Upper lobe of right lung (tissue), 1 donor: Measurements from ENCODE around the gene SULT1C2. TPM values are rescaled to one million over a fixed set of nuclear protein-coding genes. Genes with fewer than 3 reads are reported as not detected.

ENCODE experiments used
- ATAC-seq: fragments of 200-7000 bp; cut with Tn5 transposase; one replicate; pipeline ENCODE4 v1.9.1; 2020; ENCODE audit warnings: mild to moderate bottlenecking, moderate library complexity
- DNase-seq: peaks from one replicate; pipeline ENCODE4 v3.0.0-alpha.2; 2020
- H3K27ac ChIP-seq: fragments of 200-600 bp; one replicate; pipeline ENCODE4 v1.8.0; 2022
- H3K27me3 ChIP-seq: fragments of 200-600 bp; one replicate; pipeline ENCODE4 v1.8.0; 2022; ENCODE audit warnings: mild to moderate bottlenecking
- H3K36me3 ChIP-seq: fragments of 200-600 bp; one replicate; pipeline ENCODE4 v1.8.0; 2022
- H3K4me1 ChIP-seq: fragments of 200-600 bp; one replicate; pipeline ENCODE4 v1.8.0; 2022
- H3K4me3 ChIP-seq: fragments of 200-600 bp; one replicate; pipeline ENCODE4 v1.8.0; 2022; ENCODE audit warnings: mild to moderate bottlenecking
- H3K9me3 ChIP-seq: fragments of 200-600 bp; one replicate; pipeline ENCODE4 v1.8.0; 2022
- intact Hi-C: fragments of 100-400 bp; cut with DNase I; formaldehyde crosslinking; loops from one replicate; pipeline ENCODE4 v1.11.0; 2022
- total RNA-seq: library from RNA; stranded (reverse); fragmentation: NEBNext Ultra II Directional; extraction: Animal tissue kit (Norgen Biotek cat#: 25700); gene quantifications from one replicate; pipeline ENCODE4 v1.2.1, GENCODE V29; 2021
- TF ChIP-seq, protein P1 (sequence below): fragments of 200-600 bp; IDR thresholded peaks from one replicate; pipeline ENCODE4 v1.8.0; 2022; ENCODE audit warnings: antibody characterized with exemption
- donor health status: DM: no; HTN: yes; CAD: no; lungs with severe emphysema.

Gene SULT1C2
- total RNA-seq, 1 donor from 2014 or later = 5.8 TPM

DNA sequence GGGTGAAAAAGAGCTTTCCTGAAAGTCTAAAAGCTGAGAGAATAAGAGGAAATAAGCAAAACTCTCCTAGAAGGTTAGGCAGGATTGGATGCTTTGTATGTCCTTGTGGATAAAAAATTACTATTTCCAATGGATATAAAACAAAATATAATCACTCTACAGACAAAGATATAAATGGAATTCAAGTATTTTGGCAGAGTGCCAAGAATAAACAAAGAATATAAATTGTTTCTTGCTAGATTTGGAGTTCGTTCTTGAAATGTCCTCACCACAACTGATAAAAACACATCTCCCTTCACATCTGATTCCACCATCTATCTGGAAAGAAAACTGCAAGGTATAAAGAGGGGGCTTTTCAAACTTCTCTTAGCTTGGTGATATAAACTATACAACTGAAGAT is 35.6 kb upstream of the SULT1C2 start:
- Histone ChIP-seq H3K27ac (no peak overlapping the region), H3K4me1 (no peaks in the 10 kb centered on the region), H3K27me3 (no peaks in the 10 kb centered on the region), H3K4me3 (no peak overlapping the region), H3K9me3 (no peaks in the 10 kb centered on the region), H3K36me3 (no peaks in the 10 kb centered on the region)
- DNase-seq (no peak), ATAC-seq (no peak)
- TF ChIP-seq, protein P1, sequence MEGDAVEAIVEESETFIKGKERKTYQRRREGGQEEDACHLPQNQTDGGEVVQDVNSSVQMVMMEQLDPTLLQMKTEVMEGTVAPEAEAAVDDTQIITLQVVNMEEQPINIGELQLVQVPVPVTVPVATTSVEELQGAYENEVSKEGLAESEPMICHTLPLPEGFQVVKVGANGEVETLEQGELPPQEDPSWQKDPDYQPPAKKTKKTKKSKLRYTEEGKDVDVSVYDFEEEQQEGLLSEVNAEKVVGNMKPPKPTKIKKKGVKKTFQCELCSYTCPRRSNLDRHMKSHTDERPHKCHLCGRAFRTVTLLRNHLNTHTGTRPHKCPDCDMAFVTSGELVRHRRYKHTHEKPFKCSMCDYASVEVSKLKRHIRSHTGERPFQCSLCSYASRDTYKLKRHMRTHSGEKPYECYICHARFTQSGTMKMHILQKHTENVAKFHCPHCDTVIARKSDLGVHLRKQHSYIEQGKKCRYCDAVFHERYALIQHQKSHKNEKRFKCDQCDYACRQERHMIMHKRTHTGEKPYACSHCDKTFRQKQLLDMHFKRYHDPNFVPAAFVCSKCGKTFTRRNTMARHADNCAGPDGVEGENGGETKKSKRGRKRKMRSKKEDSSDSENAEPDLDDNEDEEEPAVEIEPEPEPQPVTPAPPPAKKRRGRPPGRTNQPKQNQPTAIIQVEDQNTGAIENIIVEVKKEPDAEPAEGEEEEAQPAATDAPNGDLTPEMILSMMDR = no peak
- intact Hi-C loops = no loop called here

DNA sequence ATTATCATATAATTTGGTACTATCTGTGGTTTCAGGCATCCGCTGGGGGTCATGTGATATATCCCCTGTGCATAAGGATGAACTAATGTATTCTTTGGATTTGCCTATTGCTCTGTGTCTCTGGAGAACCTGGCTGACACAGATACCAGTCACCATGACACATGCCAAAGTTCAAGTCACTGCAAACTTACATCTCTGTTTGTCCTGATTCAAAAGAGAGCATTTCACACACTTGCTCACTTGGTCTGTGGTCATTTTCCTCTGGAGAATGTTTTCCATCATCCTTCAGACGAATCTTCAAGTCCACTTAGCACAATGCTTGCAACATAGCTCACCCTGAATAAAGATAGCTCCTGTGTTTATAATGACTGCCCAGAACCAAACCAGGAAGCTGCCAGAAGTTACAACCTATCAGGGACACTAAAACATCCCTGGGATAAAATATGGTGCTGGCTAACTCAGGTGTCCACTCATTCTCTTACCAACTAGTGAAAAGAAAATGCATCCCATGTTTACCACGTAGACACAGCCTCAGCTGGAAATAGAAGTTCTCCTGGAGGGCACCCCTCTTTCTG is 30.9 kb upstream of the SULT1C2 start:
- Histone ChIP-seq H3K27me3 (no peaks in the 10 kb centered on the region), H3K4me3 (no peak overlapping the region), H3K36me3 (no peaks in the 10 kb centered on the region), H3K27ac (no peak overlapping the region), H3K4me1 (no peaks in the 10 kb centered on the region), H3K9me3 (no peaks in the 10 kb centered on the region)
- intact Hi-C loops = no loop called here
- DNase-seq (no peak), ATAC-seq (no peak)
- TF ChIP-seq, protein P1 = no peak

DNA sequence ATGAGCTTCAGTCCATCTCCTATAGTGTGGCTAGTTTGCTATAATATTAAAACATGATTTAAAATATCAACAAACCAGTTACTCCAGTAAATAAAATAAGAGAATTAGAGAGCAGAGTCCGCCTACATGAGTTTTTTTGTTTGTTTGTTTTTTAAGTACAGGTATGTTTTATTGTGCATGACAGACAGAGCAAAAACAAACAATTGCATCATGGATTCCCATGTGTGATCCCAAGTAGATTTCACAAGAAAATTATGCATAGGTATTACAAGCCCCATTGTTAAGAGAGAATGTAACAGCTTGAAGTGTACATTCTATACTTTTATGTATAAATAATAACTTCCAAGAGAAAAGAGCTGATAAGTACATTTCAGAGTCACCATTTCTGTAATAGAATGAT is 27.9 kb upstream of the SULT1C2 start:
- Histone ChIP-seq H3K4me3 (no peak overlapping the region), H3K36me3 (no peaks in the 10 kb centered on the region), H3K27ac (no peak overlapping the region), H3K27me3 (no peaks in the 10 kb centered on the region), H3K9me3 (no peaks in the 10 kb centered on the region), H3K4me1 (no peaks in the 10 kb centered on the region)
- intact Hi-C loops = no loop called here
- no peak for DNase-seq
- no peak for ATAC-seq
- TF ChIP-seq, protein P1 = no peak

DNA sequence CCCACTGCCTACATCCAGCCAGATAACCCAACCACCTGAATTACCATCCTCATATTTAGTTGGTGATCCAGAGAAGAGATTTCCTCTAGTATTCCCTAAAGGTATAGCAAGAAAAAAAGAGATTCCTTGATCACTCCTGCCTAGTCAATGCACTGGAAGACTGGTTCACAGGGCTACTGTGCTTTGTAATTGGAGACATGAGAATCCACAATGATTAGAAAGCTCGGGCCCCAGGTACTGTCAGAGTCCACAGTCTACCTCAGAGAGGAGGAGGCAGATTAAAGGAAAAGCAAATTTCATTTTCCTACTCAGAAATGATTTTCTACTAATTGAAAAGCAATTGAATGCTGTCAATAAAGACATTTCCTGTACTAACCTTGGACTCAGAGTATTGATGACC is 26.7 kb upstream of the SULT1C2 start:
- ATAC-seq (no peak), DNase-seq (no peak)
- TF ChIP-seq, protein P1 = no peak
- Histone ChIP-seq H3K4me3 (no peak overlapping the region), H3K36me3 (no peaks in the 10 kb centered on the region), H3K4me1 (no peaks in the 10 kb centered on the region), H3K27ac (no peak overlapping the region), H3K9me3 (no peaks in the 10 kb centered on the region), H3K27me3 (no peaks in the 10 kb centered on the region)
- intact Hi-C loops = no loop called here

DNA sequence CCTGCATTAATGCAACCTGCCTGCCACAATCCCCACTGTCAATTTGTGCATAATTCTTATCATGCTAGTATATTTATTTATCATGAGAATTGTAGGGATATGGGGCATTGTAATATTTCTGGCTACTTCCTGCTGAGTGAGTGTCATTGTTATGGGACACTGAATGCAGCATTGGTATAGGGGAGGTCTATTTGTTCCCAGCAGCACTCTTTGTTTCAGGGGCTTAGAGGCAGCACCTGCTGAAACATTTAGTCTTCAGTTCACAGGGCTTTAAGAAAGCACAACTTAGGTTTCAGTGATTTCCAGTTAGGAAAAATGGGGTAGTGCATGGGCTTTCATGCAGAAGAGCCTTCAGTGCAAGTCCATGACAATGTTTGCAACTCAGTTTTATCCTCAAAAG is 25.3 kb upstream of the SULT1C2 start:
- intact Hi-C loops = no loop called here
- DNase-seq = no peak
- TF ChIP-seq, protein P1 = no peak
- Histone ChIP-seq H3K36me3 (no peaks in the 10 kb centered on the region), H3K4me1 (no peaks in the 10 kb centered on the region), H3K4me3 (no peak overlapping the region), H3K27me3 (no peaks in the 10 kb centered on the region), H3K27ac (no peak overlapping the region), H3K9me3 (no peaks in the 10 kb centered on the region)
- no peak for ATAC-seq

DNA sequence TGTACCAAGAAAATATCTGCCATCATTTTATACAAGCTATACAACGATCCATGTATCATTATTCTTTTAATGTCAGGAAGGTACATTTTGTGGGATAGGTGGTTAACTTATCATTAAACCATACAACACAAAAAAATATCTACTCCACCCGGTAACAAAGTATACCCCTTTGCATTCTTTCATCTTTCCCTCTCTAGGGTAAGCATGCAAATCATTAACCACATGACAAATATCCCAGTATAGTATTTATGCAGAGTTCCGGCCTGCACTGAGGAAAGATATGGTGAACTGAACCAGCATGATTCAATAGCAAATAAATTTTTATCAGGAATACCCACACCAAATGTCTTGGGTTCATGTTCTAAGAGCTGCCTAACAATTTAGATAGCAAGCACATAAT is 22.5 kb upstream of the SULT1C2 start:
- intact Hi-C loops = no loop called here
- Histone ChIP-seq H3K27ac (no peak overlapping the region), H3K27me3 (no peaks in the 10 kb centered on the region), H3K4me1 (no peaks in the 10 kb centered on the region), H3K36me3 (no peaks in the 10 kb centered on the region), H3K9me3 (no peaks in the 10 kb centered on the region), H3K4me3 (no peak overlapping the region)
- ATAC-seq (no peak), DNase-seq (no peak)
- TF ChIP-seq, protein P1 = no peak
